Activated CD4-positive, alpha-beta memory T cell treated with anti-CD3 and anti-CD28 coated beads for 36 hours (primary cell): ENCODE measurements around the gene LKAAEAR1. TPM values are rescaled to one million over a fixed set of nuclear protein-coding genes. Genes with fewer than 3 reads are reported as not detected.

Experiments used
- CTCF ChIA-PET: fragments of 350-600 bp; sonication (Branson Sonifier 250); formaldehyde crosslinking; loops from one replicate; lab custom pipeline; 2021; ENCODE audit warnings: antibody characterized with exemption, inconsistent platforms; lab: Charles Lee
- POLR2A ChIA-PET: fragments of 350-600 bp; sonication (Branson Sonifier 250); formaldehyde crosslinking; loops from one replicate; lab custom pipeline; 2021; ENCODE audit warnings: antibody characterized with exemption; lab: Charles Lee
- DNase-seq: peaks from one replicate; pipeline ENCODE4 v3.0.0-alpha.2; 2020
- H3K27ac Mint-ChIP-seq: one replicate; pipeline ENCODE4 v1.8.0; 2021; ENCODE audit warnings: mixed read lengths
- H3K27me3 Mint-ChIP-seq: one replicate; pipeline ENCODE4 v1.8.0; 2021; ENCODE audit warnings: mixed read lengths
- H3K36me3 Mint-ChIP-seq: one replicate; pipeline ENCODE4 v1.8.0; 2021; ENCODE audit warnings: mixed read lengths
- H3K4me1 Mint-ChIP-seq: one replicate; pipeline ENCODE4 v1.8.0; 2021; ENCODE audit warnings: low read depth, mixed read lengths
- H3K4me3 Mint-ChIP-seq: one replicate; pipeline ENCODE4 v1.8.0; 2021; ENCODE audit warnings: mild to moderate bottlenecking, mixed read lengths
- H3K9me3 Mint-ChIP-seq: one replicate; pipeline ENCODE4 v1.8.0; 2021; ENCODE audit warnings: mixed read lengths
- intact Hi-C: fragments of 100-400 bp; cut with micrococcal nuclease; formaldehyde crosslinking; loops from one replicate; pipeline ENCODE4 v1.15.1; 2023
- microRNA-seq: library from miRNA; unstranded; fragments of <30 nt; microRNA quantifications from one replicate; pipeline ENCODE4 v1.2.0, GENCODE V29; 2022; ENCODE audit warnings: borderline number of aligned reads, borderline microRNAs expressed, borderline replicate concordance
- total RNA-seq, 2 experiments: library from RNA; stranded (reverse); gene quantifications; one replicate each; pipeline ENCODE4 v1.2.3, GENCODE V29; 2021

Gene LKAAEAR1
- total RNA-seq, 2 experiments from 2014 or later = not detected

DNA sequence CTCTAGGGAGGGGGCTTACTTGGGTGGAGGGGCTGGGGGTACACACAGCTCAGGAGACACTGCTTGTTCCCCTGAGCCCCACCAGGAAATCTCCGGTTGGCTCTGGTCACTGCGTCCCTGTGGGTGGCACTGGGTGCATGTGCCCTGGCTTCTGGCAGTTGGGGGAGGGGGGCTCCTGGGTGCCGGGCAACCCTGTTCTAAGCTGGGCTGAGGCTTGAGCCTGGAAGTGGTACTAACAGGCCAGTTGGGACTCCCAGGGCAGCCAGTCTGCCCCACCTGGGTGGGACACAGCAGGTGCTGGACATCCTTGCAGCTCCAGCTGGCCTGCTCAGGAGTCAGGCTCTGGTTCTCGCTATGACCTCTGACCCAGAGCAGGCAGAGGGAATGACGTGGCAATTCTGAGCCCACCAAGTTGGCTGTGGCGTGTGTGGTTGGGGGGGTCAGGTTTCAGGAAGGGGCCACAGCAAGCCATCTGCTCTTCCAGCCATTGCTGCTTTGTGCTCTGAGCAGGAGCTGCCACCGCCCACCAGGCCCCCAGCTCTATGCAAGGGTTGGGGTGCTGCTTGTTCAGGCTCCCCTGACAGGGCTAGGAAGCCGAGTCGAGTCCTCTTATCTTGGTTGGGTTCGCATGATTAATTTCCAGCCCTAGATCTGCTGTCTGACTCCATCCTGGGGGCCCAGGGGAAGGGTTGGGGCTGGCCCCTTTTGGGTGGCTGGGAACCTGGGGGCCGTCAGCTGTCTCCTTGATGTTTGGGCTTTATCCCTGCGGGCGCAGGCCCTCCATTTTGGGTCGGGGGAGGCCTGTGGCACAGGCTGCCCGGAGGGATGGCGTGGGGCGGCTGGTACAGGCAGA, 47.6 kb downstream of the LKAAEAR1 start:
- peak overlapping the region; percentile 70 for H3K27ac Mint-ChIP-seq
- no peaks in the 10 kb centered on the region for H3K9me3 Mint-ChIP-seq
- ChIA-PET POLR2A (interaction anchor here (1.1 kb wide), 1 partner anchor 56 kb away, joined by 3 read pairs; the partner anchor contains the start of gene PRPF6), CTCF (interaction anchor here (0.5 to 5.8 kb wide), 5 partner anchors 23 to 66 kb away, joined by 3 to 38 read pairs (median 3); no protein-coding TSS in a partner anchor)
- H3K27me3 Mint-ChIP-seq = peaks cover 2% of the 10 kb centered on the region
- H3K36me3 Mint-ChIP-seq = peaks cover 9% of the 10 kb centered on the region
- H3K4me3 Mint-ChIP-seq = no peak overlapping the region
- intact Hi-C loops = no loop called here
- peak; percentile 55 for DNase-seq
- peaks cover 42% of the 10 kb centered on the region for H3K4me1 Mint-ChIP-seq

DNA sequence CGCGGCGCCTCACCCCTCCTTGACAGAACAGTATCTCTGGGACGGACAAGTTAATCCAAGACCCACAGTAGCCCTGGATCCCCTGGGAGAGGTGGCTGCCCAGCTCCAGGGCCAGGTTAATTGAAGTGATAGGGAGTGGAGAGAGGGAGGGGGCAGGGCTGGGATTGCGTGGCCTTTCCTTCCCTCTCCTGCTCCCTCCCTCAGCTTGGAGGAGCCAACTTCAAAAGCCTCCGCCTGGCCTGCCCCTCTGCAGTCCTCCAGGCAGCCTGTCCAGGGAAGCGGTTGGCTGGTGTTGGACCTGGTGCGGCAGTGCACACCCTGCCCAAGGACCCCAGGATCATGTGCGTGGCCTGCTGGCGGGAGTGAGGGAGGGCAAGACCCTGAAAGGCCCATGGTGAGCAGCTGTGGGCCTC, 48.3 kb downstream of the LKAAEAR1 start, which contains the start of gene C20orf204:
Gene C20orf204 (plus strand): TSS at position 250 of the 413 bp plus-strand sequence. CDS start 142 bp downstream, at position 392.
- ChIA-PET CTCF (interaction anchor here (0.8 to 5.8 kb wide), 2 partner anchors 23 to 58 kb away, joined by 3 to 38 read pairs; no protein-coding TSS in a partner anchor), POLR2A (no interaction called here)
- Mint-ChIP-seq H3K4me1 (peaks cover 40% of the 10 kb centered on the region), H3K27me3 (peaks cover 2% of the 10 kb centered on the region), H3K9me3 (no peaks in the 10 kb centered on the region), H3K27ac (peak within 1 kb of the TSS; percentile 96), H3K4me3 (peak within 1 kb of the TSS; percentile 21), H3K36me3 (peaks cover 12% of the 10 kb centered on the region)
- DNase-seq = no peak
- intact Hi-C loops = loop anchor here (1.0 to 2.0 kb wide), 2 partner anchors 24 to 79 kb away; partner anchors contain the start of gene UCKL1

DNA sequence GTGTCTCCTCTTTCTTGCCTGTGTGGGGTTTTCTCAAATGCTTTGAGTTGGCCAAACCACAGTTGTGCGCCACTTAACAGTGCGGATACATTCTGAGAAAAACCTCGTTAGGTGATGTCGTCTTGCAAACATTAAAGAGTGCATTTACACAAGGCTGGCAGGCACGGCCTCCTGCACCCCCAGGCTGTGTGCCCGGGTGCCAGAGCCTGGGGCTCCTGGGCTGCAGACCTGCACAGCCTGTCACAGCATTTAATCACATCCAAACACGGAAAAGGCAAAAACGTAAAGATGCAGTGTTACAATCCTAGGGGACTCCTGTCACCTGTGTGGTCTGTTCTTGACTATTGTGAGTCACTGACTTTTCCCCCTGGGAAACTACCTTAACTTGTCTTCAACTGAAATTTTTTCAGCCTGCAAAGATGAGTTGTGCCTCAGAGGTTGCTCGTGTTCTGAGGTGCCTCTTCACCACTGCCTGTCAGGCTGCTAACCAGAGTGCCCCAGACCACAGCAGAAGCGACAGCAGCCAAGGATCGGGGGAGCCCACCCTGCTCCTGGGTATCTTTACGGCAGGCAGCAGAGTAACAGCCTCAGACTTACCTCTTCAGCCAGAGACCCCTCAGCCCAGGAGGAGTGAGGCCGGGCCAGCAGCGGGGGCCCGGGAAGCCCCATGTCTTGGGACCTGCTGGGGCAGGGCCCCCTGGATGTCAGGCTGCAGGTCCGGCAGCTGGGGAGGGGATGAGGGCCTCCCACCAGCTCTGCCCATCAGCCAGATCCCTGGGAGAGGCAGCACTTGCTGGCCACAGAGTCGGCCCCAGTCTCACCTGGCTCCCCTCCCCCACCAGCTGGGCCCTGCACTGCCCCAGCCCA, 48.9 kb downstream of the LKAAEAR1 start:
- Mint-ChIP-seq H3K27ac (peak overlapping the region; percentile 96), H3K36me3 (peaks cover 15% of the 10 kb centered on the region), H3K4me3 (peak overlapping the region; percentile 21), H3K4me1 (peaks cover 39% of the 10 kb centered on the region), H3K9me3 (no peaks in the 10 kb centered on the region), H3K27me3 (peaks cover 2% of the 10 kb centered on the region)
- intact Hi-C loops = loop anchor here (1.0 to 2.0 kb wide), 2 partner anchors 23 to 78 kb away; partner anchors contain the start of gene UCKL1
- DNase-seq = peak; percentile 72
- CTCF ChIA-PET = interaction anchor here (0.8 to 5.8 kb wide), 3 partner anchors 15 to 57 kb away, joined by 3 to 38 read pairs (median 3); no protein-coding TSS in a partner anchor
- POLR2A ChIA-PET = no interaction called here

DNA sequence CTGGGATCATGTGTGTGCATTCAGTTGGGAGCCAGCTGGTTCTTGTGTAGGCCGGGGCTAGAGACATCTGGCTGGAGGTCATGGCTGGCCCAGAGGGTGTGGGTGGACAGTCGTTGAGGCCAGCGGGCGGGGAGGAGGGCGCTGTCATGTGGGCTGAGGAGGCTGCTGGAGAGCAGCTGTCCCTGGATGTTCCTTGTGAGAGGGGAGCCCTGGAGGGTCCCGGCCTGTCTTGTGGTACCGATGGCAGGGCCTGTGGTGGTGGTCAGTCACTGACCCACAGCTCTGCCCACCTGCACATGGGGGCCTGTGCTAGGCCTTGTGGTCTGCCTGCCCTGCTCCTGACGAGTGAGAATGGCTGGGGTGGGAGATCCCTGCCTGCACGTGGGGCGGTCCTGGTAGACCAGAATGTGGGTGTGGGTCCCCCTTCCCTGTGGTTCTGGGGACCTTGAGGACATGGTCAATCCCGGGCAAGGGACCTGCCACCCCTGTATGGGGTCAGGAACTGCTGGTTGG, 50.2 kb downstream of the LKAAEAR1 start:
- H3K36me3 Mint-ChIP-seq = peaks cover 25% of the 10 kb centered on the region
- POLR2A ChIA-PET = interaction anchor here (1.3 kb wide), 1 partner anchor 55 kb away, joined by 3 read pairs; the partner anchor contains the start of gene SAMD10
- peaks cover 2% of the 10 kb centered on the region for H3K27me3 Mint-ChIP-seq
- intact Hi-C loops = loop anchor here (2.0 kb wide), 1 partner anchor 77 kb away; the partner anchor contains the start of gene UCKL1
- CTCF ChIA-PET = interaction anchor here (1.0 kb wide), 1 partner anchor 17 kb away, joined by 3 read pairs; no protein-coding TSS in a partner anchor
- H3K9me3 Mint-ChIP-seq = no peaks in the 10 kb centered on the region
- no peak for DNase-seq
- peak overlapping the region; percentile 96 for H3K27ac Mint-ChIP-seq
- H3K4me3 Mint-ChIP-seq = no peak overlapping the region
- peaks cover 39% of the 10 kb centered on the region for H3K4me1 Mint-ChIP-seq

Small RNA genes within 50 kb of the gene (microRNA-seq; reads per million reads assigned to microRNA genes)
- gene MIR6813 = 2.8 reads per million

Other genes starting within 250 kb of the LKAAEAR1 start
- gene ABHD16B, start 222.9 kb downstream of the LKAAEAR1 start, total RNA-seq = not detected
- 10 to 100 TPM; 67.8 to 70.8 TPM for gene TPD52L2, start 219.1 kb downstream of the LKAAEAR1 start, total RNA-seq
- 10 to 100 TPM; 33.7 to 33.8 TPM for gene DNAJC5, start 189.3 kb downstream of the LKAAEAR1 start, total RNA-seq
- 10 to 100 TPM; 26.6 to 29.6 TPM for gene UCKL1, start 128.0 kb downstream of the LKAAEAR1 start, total RNA-seq
- 10 to 100 TPM; 12.5 to 13.5 TPM for gene ZNF512B, start 114.5 kb downstream of the LKAAEAR1 start, total RNA-seq
- gene SAMD10, start 104.8 kb downstream of the LKAAEAR1 start, total RNA-seq = 10 to 100 TPM; 23.7 to 24.5 TPM
- 10 to 100 TPM; 62.3 to 63.1 TPM for gene PRPF6, start 103.3 kb downstream of the LKAAEAR1 start, total RNA-seq
- 1 to 10 TPM; 3.1 TPM for gene C20orf204, start 48.2 kb downstream of the LKAAEAR1 start, total RNA-seq
- gene SOX18, start 34.8 kb downstream of the LKAAEAR1 start, total RNA-seq = not detected
- 10 to 100 TPM; 27.3 to 29.9 TPM for gene TCEA2, start 21.2 kb downstream of the LKAAEAR1 start, total RNA-seq
- gene RGS19, start 4.9 kb downstream of the LKAAEAR1 start, total RNA-seq = 10 to 100 TPM; 43.2 to 44.4 TPM
- gene OPRL1, start 4.3 kb downstream of the LKAAEAR1 start, total RNA-seq = under 1 TPM; 0.63 to 0.71 TPM
- gene NPBWR2, start 23.2 kb upstream of the LKAAEAR1 start, total RNA-seq = not detected
- gene MYT1, start 80.1 kb upstream of the LKAAEAR1 start, total RNA-seq = not detected
- 10 to 100 TPM; 32.8 to 33.7 TPM for gene PCMTD2, start 171.3 kb upstream of the LKAAEAR1 start, total RNA-seq